Choroid plexus epithelial cell (primary cell): ENCODE results near the gene SLC30A1.

ENCODE experiments used
- DNase-seq: peaks from one replicate; pipeline ENCODE4 v3.0.0-alpha.2; 2010; ENCODE audit warnings: low read depth
- H3K4me3 ChIP-seq: 2 replicates; pipeline ENCODE4 v1.5.1; 2011; ENCODE audit warnings: low read depth, mild to moderate bottlenecking, control low read depth, low read length, moderate library complexity
- CTCF ChIP-seq: conservative IDR thresholded peaks from 2 replicates; pipeline ENCODE4 v1.5.1; 2011; ENCODE audit warnings: low read depth, mild to moderate bottlenecking, control low read depth, inconsistent platforms, low read length, moderate library complexity

SLC30A1 gene

DNA sequence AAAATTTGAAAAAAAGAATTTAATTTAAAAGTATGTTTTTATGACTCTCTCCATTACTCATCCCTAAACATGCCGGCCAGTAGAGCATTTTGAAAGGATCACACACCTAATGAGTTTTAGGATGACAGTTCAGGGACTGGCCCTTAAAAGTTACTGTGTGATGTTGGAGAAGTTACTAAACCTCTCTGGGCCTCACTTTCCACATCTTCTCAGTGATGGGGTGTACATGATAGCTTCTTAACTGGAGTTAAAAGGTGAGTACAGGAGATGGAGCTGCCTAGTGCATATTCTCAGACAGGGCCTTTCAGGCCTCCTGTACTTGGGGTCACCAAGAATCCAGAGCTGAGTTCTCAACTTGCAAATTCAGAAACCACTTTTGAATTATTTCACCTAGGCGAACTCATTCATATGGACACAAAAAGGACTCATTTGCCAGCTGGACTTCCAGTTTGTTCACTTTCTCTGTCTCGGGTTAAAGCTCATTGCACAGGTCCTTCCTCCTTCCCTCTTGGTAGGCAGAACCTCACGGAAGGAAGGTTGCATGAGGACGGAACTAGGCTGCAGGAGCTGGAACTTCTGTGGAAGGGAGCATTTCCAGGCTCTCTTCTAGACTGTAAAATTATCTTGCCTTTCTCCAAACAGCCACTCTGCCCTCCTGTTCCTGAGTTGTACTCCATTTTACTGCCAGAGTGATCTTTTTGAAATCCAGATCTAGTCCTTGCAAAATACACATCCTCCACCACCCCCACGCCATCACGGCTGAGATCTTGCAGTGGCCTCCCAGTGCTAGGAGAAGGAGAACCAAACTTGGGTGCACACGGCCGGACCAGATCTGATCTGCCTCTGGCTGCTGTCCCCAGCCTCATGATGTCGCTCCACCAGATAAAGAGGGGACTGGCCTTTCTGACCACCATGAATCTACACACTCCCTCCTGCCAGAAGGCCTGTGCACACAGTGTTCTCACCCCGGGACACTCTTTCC, 4.3 kb upstream of the SLC30A1 start:
- H3K4me3 ChIP-seq: no peak overlapping the region
- TF ChIP-seq CTCF: no peak
- DNase-seq: no peak

- DNase-seq: peak; percentile 65
- H3K4me3 ChIP-seq: no peak overlapping the region
- TF ChIP-seq CTCF: no peak
These were observed 2.6 kb upstream of the SLC30A1 start for GRCh38 chr1:211581526-211581925.

- TF ChIP-seq CTCF: no peak
- no peak overlapping the region for H3K4me3 ChIP-seq
- no peak for DNase-seq
These were observed 1.3 kb upstream of the SLC30A1 start for GRCh38 chr1:211580303-211580687.

GRCh38 chr1:211579440-211580302, 710 bp upstream of the SLC30A1 start:
- TF ChIP-seq CTCF: no peak
- H3K4me3 ChIP-seq: peak overlapping the region; percentile 63
- DNase-seq: no peak

DNA sequence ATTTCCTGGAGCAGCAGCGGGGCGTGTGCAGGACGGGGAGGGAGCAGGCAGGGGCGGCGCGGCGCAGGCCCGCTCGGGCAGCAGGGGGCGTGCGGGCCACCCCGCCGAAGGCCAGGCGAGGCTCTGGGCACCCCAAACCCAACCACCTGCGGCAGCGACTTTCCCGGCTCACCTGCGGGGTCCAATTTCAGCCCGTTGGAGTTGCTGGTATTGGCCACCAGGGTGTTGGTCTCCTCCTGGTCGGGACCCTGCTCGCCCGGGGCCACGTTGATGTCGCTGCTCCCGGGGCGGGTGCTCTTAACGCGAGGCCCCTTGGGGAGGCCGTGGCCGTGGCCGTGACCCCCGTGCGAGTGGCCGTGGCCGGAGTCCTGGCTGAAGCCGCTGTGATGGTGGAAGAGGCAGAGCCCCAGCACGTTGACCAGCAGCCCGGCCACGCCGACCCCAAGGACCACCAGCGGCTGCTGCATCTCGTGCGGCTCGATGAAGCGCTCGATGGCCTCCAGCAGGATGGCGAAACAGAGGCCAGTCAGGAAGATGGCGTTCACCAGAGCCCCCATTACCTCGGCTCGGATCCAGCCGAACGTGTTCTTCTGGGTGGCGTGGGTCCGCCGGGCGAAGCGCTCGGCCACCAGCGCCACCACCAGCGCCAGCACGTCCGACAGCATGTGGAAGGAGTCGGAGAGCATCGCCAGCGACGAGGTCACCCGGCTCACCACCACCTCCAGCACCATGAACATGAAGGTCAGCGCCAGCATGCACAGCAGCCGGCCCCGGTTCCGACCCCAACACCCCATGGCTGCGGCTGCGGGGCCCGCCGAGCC, 932 bp downstream of the SLC30A1 start:
- peak; percentile 47 for TF ChIP-seq CTCF
- peak overlapping the region; percentile 94 for H3K4me3 ChIP-seq
- peak; percentile 57 for DNase-seq

GRCh38 chr1:211577277-211577818, 1.6 kb downstream of the SLC30A1 start:
- no peak for TF ChIP-seq CTCF
- peak overlapping the region; percentile 94 for H3K4me3 ChIP-seq
- no peak for DNase-seq
